Measurements from ENCODE around the gene FOXA1. TPM values are rescaled to one million over a fixed set of nuclear protein-coding genes. Genes with fewer than 3 reads are reported as not detected.

The FOXA1 gene
- total RNA-seq, 1 donor from 2014 or later: 7.4 TPM

DNA sequence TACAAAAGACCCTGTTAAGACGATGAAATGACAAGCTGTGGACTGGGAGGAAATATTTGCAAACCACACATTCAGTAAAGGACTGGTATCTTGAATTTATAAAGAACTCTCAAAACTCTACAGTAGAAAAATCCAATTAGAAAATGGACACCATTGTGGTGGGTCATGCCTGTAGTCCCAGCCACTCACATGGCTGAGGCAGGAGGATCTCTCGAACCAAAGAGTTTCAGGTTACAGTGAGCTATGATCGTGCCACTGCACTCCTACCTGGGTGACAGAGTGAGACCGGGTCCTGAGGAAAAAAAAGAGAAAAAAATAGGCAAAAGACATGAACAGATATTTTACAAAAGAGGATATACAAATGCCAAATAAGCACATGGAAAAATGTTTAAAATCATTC, 42.3 kb upstream of the FOXA1 start:
- Histone ChIP-seq H3K27me3 (ENCODE audit: control insufficient read depth, insufficient read depth, low read length) (no peaks in the 10 kb centered on the region), H3K36me3 (ENCODE audit: control insufficient read depth, insufficient read depth, low read length) (no peaks in the 10 kb centered on the region), H3K4me3 (ENCODE audit: low read depth, low read length) (no peak overlapping the region)
- TF ChIP-seq CTCF (IDR thresholded peaks at IDR 0.05; ENCODE audit: insufficient read depth, low read length, poor library complexity, severe bottlenecking): no peak
- no peak for DNase-seq (ENCODE audit: low read depth)

GRCh38 chr14:37625597-37626595, 30.8 kb upstream of the FOXA1 start:
- DNase-seq (ENCODE audit: low read depth): no peak
- peaks cover 6% of the 10 kb centered on the region for H3K27me3 ChIP-seq (ENCODE audit: control insufficient read depth, insufficient read depth, low read length)
- TF ChIP-seq CTCF (IDR thresholded peaks at IDR 0.05; ENCODE audit: insufficient read depth, low read length, poor library complexity, severe bottlenecking): no peak
- no peaks in the 10 kb centered on the region for H3K36me3 ChIP-seq (ENCODE audit: control insufficient read depth, insufficient read depth, low read length)
- H3K4me3 ChIP-seq (ENCODE audit: low read depth, low read length): no peak overlapping the region

DNA sequence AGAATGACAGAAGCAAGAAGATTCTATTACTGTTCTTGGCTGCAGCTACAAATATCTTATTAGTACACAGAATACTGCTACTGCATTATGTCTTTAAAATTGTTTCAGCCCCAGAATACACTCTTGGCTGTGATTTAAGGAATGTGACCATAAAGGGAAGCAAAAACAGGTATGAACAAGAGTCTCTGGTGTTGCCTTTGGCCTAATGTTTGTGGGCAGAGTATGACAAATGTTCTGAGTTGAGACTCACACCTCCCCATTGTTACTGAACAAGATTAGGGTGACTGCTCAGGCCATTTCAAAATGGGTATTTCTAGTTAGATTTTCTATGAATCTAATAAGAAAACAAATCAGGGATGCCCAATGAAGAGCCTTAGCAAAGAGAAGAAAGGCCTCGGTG, 28.9 kb upstream of the FOXA1 start:
- Histone ChIP-seq H3K27me3 (ENCODE audit: control insufficient read depth, insufficient read depth, low read length) (peaks cover 6% of the 10 kb centered on the region), H3K4me3 (ENCODE audit: low read depth, low read length) (no peak overlapping the region), H3K36me3 (ENCODE audit: control insufficient read depth, insufficient read depth, low read length) (no peaks in the 10 kb centered on the region)
- no peak for DNase-seq (ENCODE audit: low read depth)
- TF ChIP-seq CTCF (IDR thresholded peaks at IDR 0.05; ENCODE audit: insufficient read depth, low read length, poor library complexity, severe bottlenecking): no peak

DNA sequence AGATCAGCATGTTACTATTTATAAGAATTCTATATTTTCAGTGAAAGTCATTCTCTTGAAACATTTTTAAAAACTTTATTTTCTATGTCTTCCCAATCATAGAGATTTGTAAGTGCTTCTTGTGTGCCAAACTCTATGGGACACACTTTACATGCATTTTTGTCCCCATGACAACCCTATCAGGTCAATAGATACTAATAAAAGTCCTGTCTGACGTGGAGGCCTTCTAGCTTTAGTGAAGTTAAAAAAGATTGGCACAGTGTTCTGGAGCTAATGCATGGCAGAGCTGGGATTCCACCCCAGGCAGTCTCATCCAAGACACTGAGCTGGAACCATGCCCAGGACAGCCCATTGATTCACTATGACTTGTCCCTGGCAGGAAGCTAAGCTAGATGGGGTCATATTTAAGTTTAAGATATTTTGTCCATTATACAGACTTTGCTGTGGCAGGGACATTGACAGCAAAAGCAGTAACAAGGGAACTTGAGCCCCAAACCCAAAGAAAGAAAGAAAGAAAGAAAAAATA, 28.4 kb upstream of the FOXA1 start:
- no peak for TF ChIP-seq CTCF (IDR thresholded peaks at IDR 0.05; ENCODE audit: insufficient read depth, low read length, poor library complexity, severe bottlenecking)
- Histone ChIP-seq H3K4me3 (ENCODE audit: low read depth, low read length) (no peak overlapping the region), H3K36me3 (ENCODE audit: control insufficient read depth, insufficient read depth, low read length) (no peaks in the 10 kb centered on the region), H3K27me3 (ENCODE audit: control insufficient read depth, insufficient read depth, low read length) (peaks cover 6% of the 10 kb centered on the region)
- DNase-seq (ENCODE audit: low read depth): peak; percentile 39

- no peaks in the 10 kb centered on the region for H3K36me3 ChIP-seq (ENCODE audit: control insufficient read depth, insufficient read depth, low read length)
- peak overlapping the region; percentile 24 for H3K4me3 ChIP-seq (ENCODE audit: low read depth, low read length)
- TF ChIP-seq CTCF (IDR thresholded peaks at IDR 0.05; ENCODE audit: insufficient read depth, low read length, poor library complexity, severe bottlenecking): peak; percentile 4
- H3K27me3 ChIP-seq (ENCODE audit: control insufficient read depth, insufficient read depth, low read length): peaks cover 6% of the 10 kb centered on the region
- DNase-seq (ENCODE audit: low read depth): no peak
These were observed 27.3 kb upstream of the FOXA1 start for GRCh38 chr14:37622231-37622923.
